ENCODE data around the gene LMNTD2. TPM values are rescaled to one million over a fixed set of nuclear protein-coding genes. Genes with fewer than 3 reads are reported as not detected.
"Not testable (repeated sequence)": the region's sequence is repeated elsewhere in the genome, so short reads cannot be mapped to it uniquely, and the experiment has no call there.

The LMNTD2 gene
- total and polyA plus RNA-seq, 4 donors, result 0.79 to 7.6 (median 3.3) TPM

DNA sequence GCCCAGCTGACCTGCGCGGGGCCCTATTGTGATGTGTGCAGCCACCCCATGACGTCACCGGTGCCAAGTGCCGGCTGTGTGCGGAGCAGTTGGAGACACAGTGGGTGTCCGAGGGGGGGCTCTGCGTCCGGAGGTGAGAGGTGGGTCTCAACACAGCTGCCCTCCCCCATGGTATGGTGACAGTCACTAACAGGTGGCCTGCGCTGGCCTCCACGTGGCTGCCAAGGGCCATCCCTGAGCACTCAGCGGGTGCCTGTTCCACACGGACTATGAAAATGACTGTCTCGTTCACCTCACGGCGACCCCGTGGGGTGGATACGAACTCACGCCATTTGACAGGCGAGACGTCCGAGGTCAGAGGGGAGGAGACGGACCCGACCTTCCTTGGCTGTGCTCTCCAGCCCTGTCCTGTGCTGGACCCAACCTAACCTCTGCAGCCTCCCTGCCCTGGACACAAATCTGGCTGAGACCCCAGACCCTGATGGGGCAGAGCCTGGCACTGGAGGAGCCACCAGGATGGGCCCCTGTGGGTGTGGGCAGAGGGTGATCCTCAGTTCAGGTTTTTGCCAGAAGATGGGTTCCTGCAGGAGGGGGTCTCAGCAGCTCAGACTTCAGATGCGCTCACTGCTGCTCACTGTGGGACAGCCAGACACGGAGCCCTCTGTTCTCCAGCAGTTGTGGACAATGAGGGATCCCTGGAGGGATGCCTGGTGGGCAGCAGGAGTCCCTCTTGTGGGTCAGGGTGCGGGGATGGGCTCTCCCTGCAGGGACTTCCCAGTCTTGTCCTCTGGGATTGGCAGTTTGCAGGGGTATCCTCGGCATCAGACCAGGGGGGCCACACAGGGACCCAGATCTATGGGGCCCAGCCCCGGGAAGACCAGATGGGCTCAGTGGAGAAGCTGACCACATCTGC is 31.5 kb downstream of the LMNTD2 start:
- Histone ChIP-seq H3K36me3 (ENCODE audit: control insufficient read depth, insufficient read depth, low read length) (peaks cover 57% of the 10 kb centered on the region), H3K9me3 (ENCODE audit: control insufficient read depth, insufficient read depth, low read length) (no peaks in the 10 kb centered on the region), H3K27ac (ENCODE audit: low read depth, low read length) (no peak overlapping the region), H3K4me3 (ENCODE audit: low read depth, low read length) (no peak overlapping the region), H3K4me1 (ENCODE audit: control insufficient read depth, insufficient read depth, low read length) (peaks cover 12% of the 10 kb centered on the region), H3K27me3 (ENCODE audit: control insufficient read depth, insufficient read depth, low read length) (no peaks in the 10 kb centered on the region)
- WGBS (ENCODE audit: insufficient coverage), result 61% methylated on average over 29 of the region's 29 CpGs
- peak in 1 of 6 donors; percentile 1 for DNase-seq (ENCODE audit: low read depth in 4 of 6, low spot score in 6 of 6)

DNA sequence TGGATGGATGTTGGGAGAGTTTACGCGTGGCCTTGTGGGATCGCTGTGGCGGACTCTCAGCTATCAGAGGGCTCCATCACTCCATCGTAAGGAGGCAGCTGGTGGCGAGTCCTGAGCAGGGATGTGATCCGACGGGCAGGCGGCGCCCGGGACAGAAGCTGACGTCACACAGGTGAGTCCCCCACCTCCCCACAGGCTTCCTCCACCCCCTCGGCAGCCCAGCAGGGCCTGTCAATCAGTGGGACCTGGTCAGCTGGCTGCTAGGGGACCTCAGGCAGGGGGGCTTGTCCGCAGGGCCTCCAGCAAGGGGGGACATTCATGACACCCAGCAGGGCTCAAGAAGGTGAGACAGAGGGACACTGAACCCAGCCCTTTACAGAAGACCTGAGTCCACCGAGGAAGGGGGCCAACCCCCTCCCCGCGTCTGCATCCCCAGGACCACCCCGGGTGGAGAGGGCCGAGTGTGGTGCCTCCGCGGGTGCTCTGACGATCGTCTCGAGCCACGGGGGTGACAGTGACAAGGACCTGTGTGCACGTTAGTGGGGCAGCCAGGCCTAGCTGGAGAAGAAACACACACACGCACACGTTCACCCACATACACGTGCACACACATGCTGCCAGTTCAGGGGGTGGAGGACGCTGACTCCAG is 32.2 kb downstream of the LMNTD2 start:
- H3K36me3 ChIP-seq (ENCODE audit: control insufficient read depth, insufficient read depth, low read length), result peaks cover 49% of the 10 kb centered on the region
- WGBS (ENCODE audit: insufficient coverage), result 85% methylated on average over 22 of the region's 30 CpGs
- H3K4me3 ChIP-seq (ENCODE audit: low read depth, low read length), result no peak overlapping the region
- H3K4me1 ChIP-seq (ENCODE audit: control insufficient read depth, insufficient read depth, low read length), result peaks cover 4% of the 10 kb centered on the region
- no peak overlapping the region for H3K27ac ChIP-seq (ENCODE audit: low read depth, low read length)
- H3K27me3 ChIP-seq (ENCODE audit: control insufficient read depth, insufficient read depth, low read length), result no peaks in the 10 kb centered on the region
- peak in 1 of 6 donors; percentile 1 for DNase-seq (ENCODE audit: low read depth in 4 of 6, low spot score in 6 of 6)
- no peaks in the 10 kb centered on the region for H3K9me3 ChIP-seq (ENCODE audit: control insufficient read depth, insufficient read depth, low read length)

DNA sequence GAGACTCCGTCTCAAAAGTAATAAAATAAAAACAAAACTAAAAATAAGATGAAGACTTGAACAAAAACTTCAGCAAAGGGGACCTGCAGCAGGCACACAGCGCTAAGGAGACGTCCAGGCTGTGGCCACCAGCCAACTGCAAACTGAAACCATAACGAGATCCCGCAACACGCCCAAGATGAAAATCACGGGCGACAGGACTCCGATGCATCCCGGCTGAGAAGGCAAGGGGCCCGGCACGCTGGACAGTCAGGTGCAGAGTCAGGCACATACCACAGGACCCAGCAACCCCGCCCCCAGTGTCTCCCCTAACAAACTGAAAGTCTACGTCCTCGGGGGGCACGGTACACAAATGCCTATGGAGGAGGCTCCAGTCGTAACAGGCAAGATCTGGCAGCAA is 34.3 kb downstream of the LMNTD2 start:
- no peaks in the 10 kb centered on the region for H3K27me3 ChIP-seq (ENCODE audit: control insufficient read depth, insufficient read depth, low read length)
- DNase-seq (ENCODE audit: low read depth in 4 of 6, low spot score in 6 of 6), result no peak
- peaks cover 28% of the 10 kb centered on the region for H3K36me3 ChIP-seq (ENCODE audit: control insufficient read depth, insufficient read depth, low read length)
- H3K4me1 ChIP-seq (ENCODE audit: control insufficient read depth, insufficient read depth, low read length), result no peaks in the 10 kb centered on the region
- no peak overlapping the region for H3K27ac ChIP-seq (ENCODE audit: low read depth, low read length)
- no peak overlapping the region for H3K4me3 ChIP-seq (ENCODE audit: low read depth, low read length)
- 80% methylated on average over 16 of the region's 17 CpGs for WGBS (ENCODE audit: insufficient coverage)
- H3K9me3 ChIP-seq (ENCODE audit: control insufficient read depth, insufficient read depth, low read length), result no peaks in the 10 kb centered on the region

DNA sequence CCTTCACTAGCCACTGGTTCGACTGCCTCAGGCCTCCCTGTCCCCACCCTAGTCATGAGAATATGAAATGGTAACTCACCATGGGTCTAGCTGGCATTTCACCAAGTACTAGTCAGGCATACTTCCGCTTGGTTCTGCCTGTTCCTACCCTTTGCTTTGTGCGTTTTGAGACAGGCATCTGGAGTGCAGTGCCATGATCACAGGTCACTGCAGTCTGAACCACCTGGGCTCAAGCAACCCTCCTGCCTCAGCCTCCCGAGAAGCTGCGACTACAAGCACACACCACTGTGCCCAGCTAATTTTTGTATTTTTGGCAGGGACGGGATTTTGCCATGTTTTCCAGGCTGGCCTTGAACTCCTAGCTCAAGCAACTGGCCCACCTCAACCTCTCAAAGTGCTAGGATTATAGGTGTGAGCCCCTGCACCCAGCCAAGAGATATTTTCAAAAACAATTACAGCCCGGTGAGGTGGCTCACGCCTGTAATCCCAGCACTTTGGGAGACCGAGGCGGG is 39.3 kb downstream of the LMNTD2 start:
- WGBS (ENCODE audit: insufficient coverage), result 89% methylated on average over 4 of the region's 10 CpGs
- DNase-seq (ENCODE audit: low read depth in 4 of 6, low spot score in 6 of 6), result no peak
- Histone ChIP-seq H3K4me3 (ENCODE audit: low read depth, low read length) (no peak overlapping the region), H3K27me3 (ENCODE audit: control insufficient read depth, insufficient read depth, low read length) (no peaks in the 10 kb centered on the region), H3K9me3 (ENCODE audit: control insufficient read depth, insufficient read depth, low read length) (peaks cover 7% of the 10 kb centered on the region), H3K4me1 (ENCODE audit: control insufficient read depth, insufficient read depth, low read length) (peaks cover 6% of the 10 kb centered on the region), H3K27ac (ENCODE audit: low read depth, low read length) (no peak overlapping the region), H3K36me3 (ENCODE audit: control insufficient read depth, insufficient read depth, low read length) (peaks cover 8% of the 10 kb centered on the region)

DNA sequence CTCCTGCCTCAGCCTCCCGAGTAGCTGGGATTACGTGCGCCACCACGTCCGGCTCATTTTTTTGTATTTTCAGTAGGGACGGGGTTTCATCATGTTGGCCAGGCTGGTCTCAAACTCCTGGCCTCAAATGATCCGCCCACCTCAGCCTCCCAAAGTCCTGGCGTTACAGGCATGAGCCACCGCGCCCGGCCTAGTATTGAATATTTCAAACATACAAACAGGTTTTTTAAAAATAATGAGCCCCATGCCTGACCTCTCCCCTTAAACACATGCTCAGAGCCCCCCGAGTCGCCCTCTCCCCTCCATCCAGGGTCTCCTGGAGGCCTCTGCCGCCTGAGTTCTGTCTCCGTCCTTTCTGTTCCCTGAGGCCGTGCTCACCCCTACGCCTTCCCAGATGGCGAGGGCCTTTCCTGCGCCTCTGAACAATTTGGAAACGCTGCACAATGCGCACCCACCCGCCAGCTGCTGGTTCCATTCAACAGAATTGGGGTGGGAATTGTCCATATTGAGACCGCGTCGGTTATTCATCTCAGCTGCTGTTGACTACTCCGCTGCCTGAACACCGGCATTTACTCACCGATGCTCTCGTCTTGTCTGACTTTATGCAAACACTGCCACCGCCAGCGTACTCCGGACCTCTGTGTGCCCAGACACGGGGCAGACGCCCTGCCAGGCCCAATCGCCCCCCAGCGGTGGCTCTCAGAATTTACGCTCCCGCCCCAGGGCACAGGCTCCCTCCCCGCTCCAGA is 39.9 kb downstream of the LMNTD2 start:
- Histone ChIP-seq H3K4me1 (ENCODE audit: control insufficient read depth, insufficient read depth, low read length) (peaks cover 6% of the 10 kb centered on the region), H3K9me3 (ENCODE audit: control insufficient read depth, insufficient read depth, low read length) (peaks cover 7% of the 10 kb centered on the region), H3K4me3 (ENCODE audit: low read depth, low read length) (no peak overlapping the region), H3K27me3 (ENCODE audit: control insufficient read depth, insufficient read depth, low read length) (no peaks in the 10 kb centered on the region), H3K36me3 (ENCODE audit: control insufficient read depth, insufficient read depth, low read length) (peaks cover 8% of the 10 kb centered on the region), H3K27ac (ENCODE audit: low read depth, low read length) (no peak overlapping the region)
- DNase-seq (ENCODE audit: low read depth in 4 of 6, low spot score in 6 of 6), result no peak
- 84% methylated on average over 33 of the region's 39 CpGs for WGBS (ENCODE audit: insufficient coverage)

- peaks cover 7% of the 10 kb centered on the region for H3K9me3 ChIP-seq (ENCODE audit: control insufficient read depth, insufficient read depth, low read length)
- peaks cover 6% of the 10 kb centered on the region for H3K4me1 ChIP-seq (ENCODE audit: control insufficient read depth, insufficient read depth, low read length)
- H3K36me3 ChIP-seq (ENCODE audit: control insufficient read depth, insufficient read depth, low read length), result peaks cover 15% of the 10 kb centered on the region
- no peaks in the 10 kb centered on the region for H3K27me3 ChIP-seq (ENCODE audit: control insufficient read depth, insufficient read depth, low read length)
- peak in 3 of 6 donors; percentile 37 to 83 (median 64) for DNase-seq (ENCODE audit: low read depth in 4 of 6, low spot score in 6 of 6)
- WGBS (ENCODE audit: insufficient coverage), result 9% methylated on average over 69 of the region's 74 CpGs
- peak overlapping the region; percentile 24 for H3K4me3 ChIP-seq (ENCODE audit: low read depth, low read length)
- no peak overlapping the region for H3K27ac ChIP-seq (ENCODE audit: low read depth, low read length)
These were observed 41.9 kb downstream of the LMNTD2 start for GRCh38 chr11:518463-519202.

DNA sequence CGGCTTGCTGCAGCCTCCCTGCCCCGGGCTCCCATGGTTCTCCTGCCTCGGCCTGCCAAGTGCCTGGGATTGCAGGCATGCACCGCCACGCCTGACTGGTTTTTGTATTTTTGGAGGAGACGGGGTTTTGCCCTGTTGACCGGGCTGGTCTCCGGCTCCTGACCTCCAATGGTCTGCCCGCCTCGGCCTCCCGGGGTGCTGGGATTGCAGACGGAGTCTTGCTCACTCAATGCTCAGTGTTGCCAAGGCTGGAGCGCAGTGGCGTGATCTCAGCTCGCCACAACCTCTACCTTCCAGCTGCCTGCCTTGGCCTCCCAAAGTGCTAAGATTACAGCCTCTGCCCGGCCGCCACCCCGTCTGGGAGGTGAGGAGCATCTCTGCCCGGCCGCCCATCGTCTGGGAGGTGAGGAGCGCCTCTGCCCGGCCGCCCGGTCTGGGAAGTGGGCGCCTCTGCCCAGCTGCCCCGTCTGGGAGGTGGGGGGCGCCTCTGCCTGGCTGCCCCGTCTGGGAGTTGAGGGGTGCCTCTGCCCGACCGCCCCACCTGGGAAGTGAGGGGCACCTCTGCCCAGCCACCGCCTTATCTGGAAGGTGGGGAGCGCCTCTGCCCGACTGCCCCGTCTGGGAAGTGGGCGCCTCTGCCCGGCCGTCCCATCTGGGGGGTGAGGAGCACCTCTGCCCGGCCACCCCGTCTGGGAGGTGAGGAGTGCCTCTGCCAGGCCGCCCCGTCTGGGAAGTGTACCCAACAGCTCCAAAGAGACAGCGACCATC is 43.4 kb downstream of the LMNTD2 start:
- not testable (repeated sequence) for H3K4me1 ChIP-seq (ENCODE audit: control insufficient read depth, insufficient read depth, low read length); H3K4me3 ChIP-seq (ENCODE audit: low read depth, low read length); H3K9me3 ChIP-seq (ENCODE audit: control insufficient read depth, insufficient read depth, low read length); H3K27me3 ChIP-seq (ENCODE audit: control insufficient read depth, insufficient read depth, low read length); DNase-seq (ENCODE audit: low read depth in 4 of 6, low spot score in 6 of 6); H3K27ac ChIP-seq (ENCODE audit: low read depth, low read length)
- peaks cover 28% of the 10 kb centered on the region for H3K36me3 ChIP-seq (ENCODE audit: control insufficient read depth, insufficient read depth, low read length)
- 97% methylated on average over 43 of the region's 43 CpGs for WGBS (ENCODE audit: insufficient coverage)

GRCh38 chr11:516400-516799 is 44.1 kb downstream of the LMNTD2 start:
- Histone ChIP-seq H3K27ac (ENCODE audit: low read depth, low read length) (no peak overlapping the region), H3K4me1 (ENCODE audit: control insufficient read depth, insufficient read depth, low read length) (peaks cover 6% of the 10 kb centered on the region), H3K27me3 (ENCODE audit: control insufficient read depth, insufficient read depth, low read length) (no peaks in the 10 kb centered on the region), H3K36me3 (ENCODE audit: control insufficient read depth, insufficient read depth, low read length) (peaks cover 35% of the 10 kb centered on the region), H3K9me3 (ENCODE audit: control insufficient read depth, insufficient read depth, low read length) (peaks cover 7% of the 10 kb centered on the region), H3K4me3 (ENCODE audit: low read depth, low read length) (no peak overlapping the region)
- no peak for DNase-seq (ENCODE audit: low read depth in 4 of 6, low spot score in 6 of 6)
- WGBS (ENCODE audit: insufficient coverage), result no CpG with 5 or more reads among the region's 4 CpGs

All from spinal cord (tissue), 10 donors.